ENCODE results near the gene LRRC32. TPM values are rescaled to one million over a fixed set of nuclear protein-coding genes. Genes with fewer than 3 reads are reported as not detected.

LRRC32 gene
- under 1 TPM in 1 of 2 donors, not detected in 1; 0.08 TPM for total RNA-seq

- Mint-ChIP-seq H3K27me3 (peaks cover 17 to 18% of the 10 kb centered on the region in 2 donors), H3K4me3 (peak within 1 kb of the TSS; percentile 50), H3K4me1 (ENCODE audit: low read depth in 2 of 2) (peaks cover 19 to 33% of the 10 kb centered on the region in 2 donors), H3K27ac (no peak within 1 kb of the TSS), H3K36me3 (no peaks in the 10 kb centered on the region), H3K9me3 (no peaks in the 10 kb centered on the region)
- DNase-seq (ENCODE audit: low spot score): no peak
- ATAC-seq: peak; percentile 36 to 60
These were observed at the start of gene LRRC32 for GRCh38 chr11:76670485-76671236. Gene LRRC32, minus strand, starts transcription at chr11:76670747. Its CDS starts 4,793 bp downstream, at chr11:76665954.

- Mint-ChIP-seq H3K27ac (no peak overlapping the region), H3K4me3 (no peak overlapping the region), H3K36me3 (no peaks in the 10 kb centered on the region), H3K9me3 (no peaks in the 10 kb centered on the region), H3K4me1 (ENCODE audit: low read depth in 2 of 2) (peaks cover 0 to 8% of the 10 kb centered on the region in 2 donors), H3K27me3 (peaks cover 12 to 16% of the 10 kb centered on the region in 2 donors)
- no peak for DNase-seq (ENCODE audit: low spot score)
- ATAC-seq: no peak
These were observed 49.1 kb upstream of the LRRC32 start for GRCh38 chr11:76719686-76720085.

- Mint-ChIP-seq H3K27me3 (peaks cover 9 to 15% of the 10 kb centered on the region in 2 donors), H3K27ac (no peak overlapping the region), H3K9me3 (no peaks in the 10 kb centered on the region), H3K36me3 (no peaks in the 10 kb centered on the region), H3K4me1 (ENCODE audit: low read depth in 2 of 2) (peaks cover 0 to 8% of the 10 kb centered on the region in 2 donors), H3K4me3 (no peak overlapping the region)
- DNase-seq (ENCODE audit: low spot score) (no peak), ATAC-seq (no peak)
These were observed 48.7 kb upstream of the LRRC32 start for GRCh38 chr11:76719281-76719680.

GRCh38 chr11:76717816-76718215 lies 47.3 kb upstream of the LRRC32 start:
- Mint-ChIP-seq H3K27me3 (peaks cover 7 to 12% of the 10 kb centered on the region in 2 donors), H3K4me3 (no peak overlapping the region), H3K4me1 (ENCODE audit: low read depth in 2 of 2) (peaks cover 0 to 8% of the 10 kb centered on the region in 2 donors), H3K36me3 (no peaks in the 10 kb centered on the region), H3K9me3 (no peaks in the 10 kb centered on the region), H3K27ac (no peak overlapping the region)
- no peak for ATAC-seq
- no peak for DNase-seq (ENCODE audit: low spot score)

- ATAC-seq: no peak
These were observed 46.8 kb upstream of the LRRC32 start for GRCh38 chr11:76717369-76717768.

GRCh38 chr11:76716268-76716667 lies 45.7 kb upstream of the LRRC32 start:
- H3K36me3 Mint-ChIP-seq: no peaks in the 10 kb centered on the region
- DNase-seq (ENCODE audit: low spot score): no peak
- no peak for ATAC-seq
- no peak overlapping the region for H3K4me3 Mint-ChIP-seq
- no peaks in the 10 kb centered on the region for H3K9me3 Mint-ChIP-seq
- H3K27me3 Mint-ChIP-seq: no peaks in the 10 kb centered on the region
- no peak overlapping the region for H3K27ac Mint-ChIP-seq
- H3K4me1 Mint-ChIP-seq (ENCODE audit: low read depth in 2 of 2): no peaks in the 10 kb centered on the region

More at GRCh38 chr11:76717369-76717768, 46.8 kb upstream of the LRRC32 start:
- DNase-seq (ENCODE audit: low spot score): no peak
- peaks cover 2 to 8% of the 10 kb centered on the region in 2 donors for H3K27me3 Mint-ChIP-seq
- no peak overlapping the region for H3K27ac Mint-ChIP-seq
- no peaks in the 10 kb centered on the region for H3K9me3 Mint-ChIP-seq
- H3K36me3 Mint-ChIP-seq: no peaks in the 10 kb centered on the region
- no peak overlapping the region for H3K4me3 Mint-ChIP-seq
- H3K4me1 Mint-ChIP-seq (ENCODE audit: low read depth in 2 of 2): peaks cover 0 to 7% of the 10 kb centered on the region in 2 donors

GRCh38 chr11:76714493-76714892 lies 43.9 kb upstream of the LRRC32 start:
- H3K4me1 Mint-ChIP-seq (ENCODE audit: low read depth in 2 of 2): no peaks in the 10 kb centered on the region
- no peak overlapping the region for H3K4me3 Mint-ChIP-seq
- ATAC-seq (no peak), DNase-seq (ENCODE audit: low spot score) (no peak)
- no peaks in the 10 kb centered on the region for H3K36me3 Mint-ChIP-seq
- no peaks in the 10 kb centered on the region for H3K27me3 Mint-ChIP-seq
- H3K9me3 Mint-ChIP-seq: no peaks in the 10 kb centered on the region
- no peak overlapping the region for H3K27ac Mint-ChIP-seq

- ATAC-seq (peak in 1 of 2 donors; percentile 3), DNase-seq (ENCODE audit: low spot score) (no peak)
- no peaks in the 10 kb centered on the region for H3K4me1 Mint-ChIP-seq (ENCODE audit: low read depth in 2 of 2)
- no peak overlapping the region for H3K4me3 Mint-ChIP-seq
- H3K9me3 Mint-ChIP-seq: no peaks in the 10 kb centered on the region
- H3K27me3 Mint-ChIP-seq: no peaks in the 10 kb centered on the region
- no peak overlapping the region for H3K27ac Mint-ChIP-seq
- no peaks in the 10 kb centered on the region for H3K36me3 Mint-ChIP-seq
These were observed 43.0 kb upstream of the LRRC32 start for GRCh38 chr11:76713499-76713898.

- Mint-ChIP-seq H3K4me3 (no peak overlapping the region), H3K4me1 (ENCODE audit: low read depth in 2 of 2) (no peaks in the 10 kb centered on the region), H3K27me3 (no peaks in the 10 kb centered on the region), H3K27ac (no peak overlapping the region), H3K36me3 (no peaks in the 10 kb centered on the region), H3K9me3 (no peaks in the 10 kb centered on the region)
- ATAC-seq: no peak
- DNase-seq (ENCODE audit: low spot score): no peak
These were observed 41.6 kb upstream of the LRRC32 start for GRCh38 chr11:76712125-76712524.

GRCh38 chr11:76709756-76710155 lies 39.2 kb upstream of the LRRC32 start:
- Mint-ChIP-seq H3K27ac (no peak overlapping the region), H3K4me1 (ENCODE audit: low read depth in 2 of 2) (no peaks in the 10 kb centered on the region), H3K27me3 (peaks cover 0 to 2% of the 10 kb centered on the region in 2 donors), H3K9me3 (no peaks in the 10 kb centered on the region), H3K4me3 (no peak overlapping the region), H3K36me3 (no peaks in the 10 kb centered on the region)
- no peak for DNase-seq (ENCODE audit: low spot score)
- no peak for ATAC-seq

- Mint-ChIP-seq H3K36me3 (no peaks in the 10 kb centered on the region), H3K9me3 (no peaks in the 10 kb centered on the region), H3K27ac (no peak overlapping the region), H3K4me3 (no peak overlapping the region), H3K4me1 (ENCODE audit: low read depth in 2 of 2) (no peaks in the 10 kb centered on the region), H3K27me3 (peaks cover 0 to 8% of the 10 kb centered on the region in 2 donors)
- DNase-seq (ENCODE audit: low spot score) (no peak), ATAC-seq (no peak)
These were observed 38.6 kb upstream of the LRRC32 start for GRCh38 chr11:76708972-76709660.

- Mint-ChIP-seq H3K27me3 (peaks cover 7 to 11% of the 10 kb centered on the region in 2 donors), H3K4me3 (no peak overlapping the region), H3K4me1 (ENCODE audit: low read depth in 2 of 2) (no peaks in the 10 kb centered on the region), H3K36me3 (no peaks in the 10 kb centered on the region), H3K27ac (no peak overlapping the region), H3K9me3 (no peaks in the 10 kb centered on the region)
- ATAC-seq: no peak
- no peak for DNase-seq (ENCODE audit: low spot score)
These were observed 36.8 kb upstream of the LRRC32 start for GRCh38 chr11:76707293-76707825.

- no peak overlapping the region for H3K27ac Mint-ChIP-seq
- H3K4me1 Mint-ChIP-seq (ENCODE audit: low read depth in 2 of 2): no peaks in the 10 kb centered on the region
- no peak overlapping the region for H3K4me3 Mint-ChIP-seq
- H3K9me3 Mint-ChIP-seq: no peaks in the 10 kb centered on the region
- peak in 1 of 2 donors; percentile 11 for ATAC-seq
- no peak for DNase-seq (ENCODE audit: low spot score)
- H3K27me3 Mint-ChIP-seq: peaks cover 7 to 11% of the 10 kb centered on the region in 2 donors
- no peaks in the 10 kb centered on the region for H3K36me3 Mint-ChIP-seq
These were observed 36.1 kb upstream of the LRRC32 start for GRCh38 chr11:76706667-76707066.

- Mint-ChIP-seq H3K4me1 (ENCODE audit: low read depth in 2 of 2) (no peaks in the 10 kb centered on the region), H3K9me3 (no peaks in the 10 kb centered on the region), H3K4me3 (no peak overlapping the region), H3K27me3 (peaks cover 7 to 11% of the 10 kb centered on the region in 2 donors), H3K27ac (no peak overlapping the region), H3K36me3 (no peaks in the 10 kb centered on the region)
- no peak for DNase-seq (ENCODE audit: low spot score)
- no peak for ATAC-seq
These were observed 35.3 kb upstream of the LRRC32 start for GRCh38 chr11:76705826-76706225.
